Melanocyte of skin (primary cell): ENCODE results near the gene COPZ1. TPM values are rescaled to one million over a fixed set of nuclear protein-coding genes. Genes with fewer than 3 reads are reported as not detected.

ENCODE experiments used
- small RNA-seq, 2 donors: library from RNA; depleted of rRNA; stranded (forward); fragments of <200 nt; gene quantifications; one replicate each; pipeline ENCODE3, GENCODE V24; 2012
- total RNA-seq, 2 donors: library from RNA; depleted of rRNA; stranded (reverse); fragments of >200 nt; gene quantifications; 2 replicates each; pipeline ENCODE4 v1.2.3, GENCODE V29; 2012

The COPZ1 gene, protein sequence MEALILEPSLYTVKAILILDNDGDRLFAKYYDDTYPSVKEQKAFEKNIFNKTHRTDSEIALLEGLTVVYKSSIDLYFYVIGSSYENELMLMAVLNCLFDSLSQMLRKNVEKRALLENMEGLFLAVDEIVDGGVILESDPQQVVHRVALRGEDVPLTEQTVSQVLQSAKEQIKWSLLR
- 10 to 100 TPM; 90.5 to 95.2 TPM for total RNA-seq

DNA sequence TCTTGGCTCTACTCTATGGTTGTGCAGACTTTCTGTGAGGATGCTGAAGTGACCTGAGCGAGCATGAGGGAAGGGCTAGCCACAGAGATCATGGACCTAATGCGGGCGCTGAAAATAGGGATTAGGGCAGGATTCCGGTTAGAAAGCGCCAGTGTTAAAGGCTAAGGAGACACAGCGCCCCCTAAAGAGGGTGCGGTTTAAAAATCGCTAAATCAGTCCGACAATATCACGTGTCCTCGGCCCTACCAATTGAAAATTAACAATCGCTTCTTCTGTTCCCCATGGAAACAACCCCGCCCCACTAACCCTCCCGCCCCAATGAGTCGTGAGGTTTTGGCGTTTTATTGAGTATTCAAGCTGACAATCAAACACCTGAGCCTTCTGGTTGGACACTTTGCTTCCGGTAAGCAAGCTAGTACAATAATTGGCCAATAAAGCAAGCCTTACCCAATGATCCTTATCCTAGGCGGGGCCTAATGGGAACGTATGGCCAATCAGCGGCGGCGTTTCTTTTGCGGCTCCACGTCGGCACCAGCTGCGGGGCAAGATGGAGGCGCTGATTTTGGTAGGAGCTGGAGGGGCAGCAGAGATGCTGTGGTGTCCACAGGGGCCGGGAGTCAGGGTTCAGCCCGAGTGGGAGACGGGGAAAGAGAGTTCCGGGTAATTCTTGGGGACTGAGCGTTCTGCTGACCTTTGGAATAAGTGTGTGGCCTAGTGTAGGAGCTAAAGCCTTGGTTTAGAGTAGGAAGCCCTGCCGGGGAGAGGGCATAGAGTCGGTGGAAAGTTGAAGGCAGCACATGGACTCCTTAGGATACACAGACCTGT is at the start of gene COPZ1:
TSS of gene COPZ1 (plus strand) at position 515 of the 825 bp plus-strand sequence. CDS start at position 548, 33 bp downstream.

DNA sequence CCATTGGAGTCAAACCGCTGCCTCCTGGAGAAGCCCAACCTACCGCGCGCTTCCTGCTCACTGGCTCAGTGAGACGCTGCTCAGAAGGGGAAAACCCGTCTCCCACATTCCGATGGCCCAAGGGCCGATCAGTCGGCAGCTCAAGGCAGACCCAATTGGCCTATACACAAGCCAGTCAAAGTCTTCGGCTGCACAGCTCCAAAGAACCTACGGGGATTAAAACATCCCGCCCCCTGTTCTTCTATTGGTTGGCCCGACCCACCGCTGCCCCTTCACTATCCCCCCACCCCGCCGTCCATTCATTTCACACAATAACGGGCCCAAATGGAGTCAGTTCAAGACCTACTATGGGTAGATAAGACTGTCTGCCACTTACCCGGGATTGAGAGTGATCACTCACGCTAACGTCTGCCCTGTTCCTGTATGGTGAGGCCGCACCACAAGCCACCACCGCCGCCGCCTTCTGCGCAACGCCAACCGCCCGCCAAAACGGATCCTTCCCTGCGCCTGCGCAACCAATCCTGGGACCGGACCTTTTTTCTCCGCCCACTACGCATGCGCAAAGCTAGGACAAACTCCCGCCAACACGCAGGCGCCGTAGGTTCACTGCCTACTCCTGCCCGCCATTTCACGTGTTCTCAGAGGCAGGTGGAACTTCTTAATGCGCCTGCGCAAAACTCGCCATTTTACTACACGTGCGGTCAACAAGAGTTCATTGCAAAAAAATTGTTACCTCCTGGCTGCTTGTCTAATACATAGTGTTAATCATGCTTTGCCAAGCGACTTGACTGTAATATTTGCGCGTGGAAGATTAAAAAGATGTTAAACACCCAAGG is 45.1 kb upstream of the COPZ1 start, which contains the start of gene CBX5:
TSS of gene CBX5 (minus strand) at position 491 of the 836 bp plus-strand sequence. CDS start 22,472 bp downstream, outside the sequence.

DNA sequence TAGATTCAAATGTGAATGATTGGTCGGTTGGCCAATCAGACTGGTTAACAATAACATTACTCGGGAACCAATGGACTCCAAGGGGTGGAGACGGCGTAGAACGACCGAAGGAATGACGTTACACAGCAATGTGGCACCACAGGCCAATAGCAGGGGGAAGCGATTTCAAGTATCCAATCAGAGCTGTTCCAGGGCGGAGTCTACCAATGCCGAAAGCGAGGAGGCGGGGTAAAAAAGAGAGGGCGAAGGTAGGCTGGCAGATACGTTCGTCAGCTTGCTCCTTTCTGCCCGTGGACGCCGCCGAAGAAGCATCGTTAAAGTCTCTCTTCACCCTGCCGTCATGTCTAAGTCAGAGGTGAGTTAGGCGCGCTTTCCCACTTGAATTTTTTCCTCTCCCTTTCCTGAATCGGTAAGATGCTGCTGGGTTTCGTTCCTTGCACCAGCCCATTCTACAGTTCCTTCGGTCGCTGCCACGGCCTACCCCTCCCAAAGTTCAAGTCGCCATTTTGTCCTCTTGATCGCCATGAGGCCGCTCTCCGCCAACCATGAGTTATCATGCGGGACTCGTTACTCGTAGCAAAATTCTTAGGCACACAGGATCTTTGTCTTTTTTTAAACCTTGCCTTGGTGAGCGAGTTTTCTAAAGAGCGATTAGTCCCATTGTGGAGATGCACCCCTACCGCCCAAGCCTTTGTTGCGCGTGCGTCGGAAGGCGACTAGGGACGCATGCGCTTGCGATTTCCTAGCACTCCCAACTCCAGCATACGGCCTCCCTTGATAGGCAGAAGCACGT is 44.3 kb upstream of the COPZ1 start, which contains the start of gene HNRNPA1:
TSS of gene HNRNPA1 (plus strand) at position 259 of the 793 bp plus-strand sequence. CDS start at position 341, 82 bp downstream.

DNA sequence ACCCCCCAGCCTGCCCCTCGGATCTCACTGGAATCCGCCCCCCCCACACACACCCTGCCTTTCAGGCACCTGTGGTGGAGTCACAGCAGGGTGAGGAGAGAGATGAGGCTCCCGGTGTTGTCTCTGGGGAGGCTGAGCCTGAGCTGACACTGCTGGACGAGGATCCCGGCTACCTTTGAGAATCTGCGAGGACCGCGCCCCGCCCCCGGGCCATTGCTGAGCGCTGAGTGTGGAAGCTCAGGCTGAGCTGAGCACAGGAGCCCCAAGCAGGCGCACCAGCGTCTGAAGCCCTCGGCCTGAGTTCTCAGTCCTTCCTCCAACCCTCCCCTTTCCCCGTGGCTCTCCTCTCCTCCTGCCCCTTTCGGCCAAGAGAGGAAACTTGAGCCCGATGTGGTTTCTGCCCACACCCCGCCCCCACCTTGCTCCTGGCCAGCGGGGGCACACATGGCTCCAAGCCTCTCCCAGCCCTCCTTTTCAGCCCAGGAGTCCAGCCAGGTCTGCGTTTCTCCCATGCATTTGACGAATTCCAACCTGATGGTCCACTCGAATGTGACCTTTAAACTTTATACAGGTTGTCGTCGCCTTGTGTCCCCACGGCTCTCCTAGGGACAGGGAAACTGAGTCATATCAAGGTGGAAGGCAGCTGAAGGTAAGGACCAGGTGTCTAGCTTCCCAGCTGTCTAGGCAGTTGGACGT is 24.1 kb upstream of the COPZ1 start, which contains the start of gene NFE2:
TSS of gene NFE2 (minus strand) at position 284 of the 696 bp plus-strand sequence. CDS start 5,767 bp downstream, outside the sequence.

DNA sequence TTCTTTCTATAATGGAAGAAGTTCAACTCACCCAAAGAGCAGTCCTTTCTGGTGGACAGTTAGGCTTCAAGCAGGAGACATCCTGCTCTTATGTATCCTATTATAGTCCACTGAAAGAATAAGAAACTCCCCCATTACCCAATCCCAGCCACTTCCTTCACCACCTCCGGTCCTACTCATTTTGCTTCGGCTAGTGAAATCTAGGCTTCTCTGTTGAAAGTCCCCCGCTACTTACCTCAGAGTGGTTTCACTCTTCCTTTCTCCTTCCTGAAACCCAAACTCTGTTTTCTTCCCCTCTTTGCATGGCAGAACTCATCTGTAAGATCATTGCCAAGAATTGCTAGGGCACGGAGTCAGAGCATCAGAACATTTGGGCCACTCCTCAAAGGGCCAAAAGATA is 39.5 kb downstream of the COPZ1 start, which contains the start of gene GPR84:
TSS of gene GPR84 (minus strand) at position 74 of the 400 bp plus-strand sequence. CDS start 635 bp downstream, outside the sequence.

DNA sequence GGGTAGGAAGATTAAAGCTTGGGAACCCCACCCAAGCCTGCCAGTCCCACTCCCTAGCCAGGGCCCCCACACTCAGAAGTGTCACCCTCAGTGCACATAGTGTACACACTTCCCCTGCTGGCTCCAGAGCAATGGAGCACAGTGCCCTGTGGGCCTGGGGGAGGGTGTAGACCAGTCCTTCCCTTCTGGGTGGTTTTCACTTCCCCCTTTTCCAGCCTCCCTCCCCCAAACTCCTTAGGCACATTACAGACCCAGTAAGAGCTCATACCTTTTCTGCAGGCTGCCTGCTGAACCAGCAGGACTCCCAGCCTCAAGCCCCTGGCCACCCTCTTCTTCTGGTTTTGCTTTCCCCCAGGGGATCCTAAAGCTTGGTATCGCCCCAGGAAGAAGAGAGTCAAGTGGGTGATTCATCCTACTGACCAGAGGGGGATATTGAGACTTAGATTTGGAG is 59.7 kb downstream of the COPZ1 start, which contains the start of gene ZNF385A:
TSS of gene ZNF385A (minus strand) at position 143 of the 451 bp plus-strand sequence. CDS start 219 bp downstream, outside the sequence.

Small RNAs within 50 kb of the gene (small RNA-seq; reads per million reads assigned to genes)
- gene MIR148B (934 to 1,277 reads per million in 2 donors), gene RN7SL744P (0 reads per million in 2 donors), gene RNU6-950P (0 to 0.17 reads per million in 2 donors)

Other genes starting within 250 kb of the COPZ1 start
- gene SMUG1, start 136.1 kb upstream of the COPZ1 start, total RNA-seq = 10 to 100 TPM; 28.6 to 37.6 TPM
- gene CBX5, start 45.0 kb upstream of the COPZ1 start, total RNA-seq = 10 to 100 TPM; 15.8 to 24.6 TPM
- gene HNRNPA1, start 44.4 kb upstream of the COPZ1 start, total RNA-seq = 100 to 1,000 TPM; 158 to 220 TPM
- gene NFE2, start 24.1 kb upstream of the COPZ1 start, total RNA-seq = not detected
- gene GPR84, start 39.4 kb downstream of the COPZ1 start, total RNA-seq = under 1 TPM in 1 of 2 donors, not detected in 1; under 0.01 TPM
- gene ZNF385A, start 59.6 kb downstream of the COPZ1 start, total RNA-seq = 1 to 10 TPM in 1 of 2 donors, under 1 TPM in 1; 1.00 to 2.4 TPM
- 10 to 100 TPM; 78.5 to 88.2 TPM for gene ITGA5, start 94.1 kb downstream of the COPZ1 start, total RNA-seq
- not detected for gene GTSF1, start 148.5 kb downstream of the COPZ1 start, total RNA-seq
- not detected for gene NCKAP1L, start 172.6 kb downstream of the COPZ1 start, total RNA-seq
- under 1 TPM in 1 of 2 donors, not detected in 1; 0.33 TPM for gene PDE1B, start 224.5 kb downstream of the COPZ1 start, total RNA-seq